Thyroid gland (tissue), 4 donors: ENCODE measurements around the gene SUN3. TPM values are rescaled to one million over a fixed set of nuclear protein-coding genes. Genes with fewer than 3 reads are reported as not detected.
"Not testable (repeated sequence)": the region's sequence is repeated elsewhere in the genome, so short reads cannot be mapped to it uniquely, and the experiment has no call there.

Source experiments
- DNase-seq, 2 donors: peaks; one replicate each; pipeline ENCODE4 v3.0.0-alpha.2; 2019
- H3K27ac ChIP-seq, 3 donors: fragments of 200-600 bp; sonication (generic); 1 replicate in 2 of 3; 2 replicates in 1 of 3; pipeline ENCODE4 v1.5.1; 2016 to 2019; ENCODE audit warnings: mild to moderate bottlenecking in 1 of 3, moderate library complexity in 1 of 3
- H3K27me3 ChIP-seq: fragments of 200-600 bp; sonication (generic); one replicate; pipeline ENCODE4 v1.5.1; 2019
- H3K36me3 ChIP-seq, 2 donors: fragments of 200-600 bp; sonication (generic); one replicate each; pipeline ENCODE4 v1.5.1; 2016 to 2019
- H3K4me1 ChIP-seq, 2 donors: fragments of 200-600 bp; sonication (generic); one replicate each; pipeline ENCODE4 v1.5.1; 2017 to 2019
- H3K4me3 ChIP-seq, 3 donors: fragments of 200-600 bp; sonication (generic); replicated peaks in 1 of 3; 1 replicate in 2 of 3; 2 replicates in 1 of 3; pipeline ENCODE4 v1.5.1; 2016; ENCODE audit warnings: mild to moderate bottlenecking in 1 of 3
- H3K9me3 ChIP-seq: fragments of 200-600 bp; sonication (generic); one replicate; pipeline ENCODE4 v1.5.1; 2017
- POLR2A ChIP-seq, 2 donors: fragments of 450-650 bp; IDR thresholded peaks; one replicate each; pipeline ENCODE4 v1.6.1; 2017; ENCODE audit warnings: antibody characterized with exemption in 2 of 2, mild to moderate bottlenecking in 2 of 2, moderate library complexity in 1 of 2
- WGBS, 2 donors: methylation state at CpG; one replicate each; pipeline ENCODE4 v1.1.5; 2017; 5-methylcytosine and 5-hydroxymethylcytosine counted together
- intact Hi-C: fragments of 100-400 bp; cut with DNase I; formaldehyde crosslinking; loops from one replicate; pipeline ENCODE4 v1.15.1; 2023
- total RNA-seq, 4 donors: library from RNA; depleted of rRNA; stranded (reverse); fragments of >200 nt; gene quantifications; one replicate each; pipeline ENCODE4 v1.2.3, GENCODE V29; 2016
- TF ChIP-seq, protein P1 (sequence below), 6 experiments: fragments of 200-600 bp in 3 of 6; fragments of 450-650 bp in 3 of 6; sonication (generic) in 3 of 6; IDR thresholded peaks; one replicate each; pipeline ENCODE4 v1.5.1; 2016 to 2019; ENCODE audit warnings: antibody characterized with exemption in 6 of 6, mild to moderate bottlenecking in 2 of 6, inconsistent platforms in 1 of 6, moderate library complexity in 1 of 6

Gene SUN3
- total RNA-seq, 4 donors from 2014 or later, result not detected

DNA sequence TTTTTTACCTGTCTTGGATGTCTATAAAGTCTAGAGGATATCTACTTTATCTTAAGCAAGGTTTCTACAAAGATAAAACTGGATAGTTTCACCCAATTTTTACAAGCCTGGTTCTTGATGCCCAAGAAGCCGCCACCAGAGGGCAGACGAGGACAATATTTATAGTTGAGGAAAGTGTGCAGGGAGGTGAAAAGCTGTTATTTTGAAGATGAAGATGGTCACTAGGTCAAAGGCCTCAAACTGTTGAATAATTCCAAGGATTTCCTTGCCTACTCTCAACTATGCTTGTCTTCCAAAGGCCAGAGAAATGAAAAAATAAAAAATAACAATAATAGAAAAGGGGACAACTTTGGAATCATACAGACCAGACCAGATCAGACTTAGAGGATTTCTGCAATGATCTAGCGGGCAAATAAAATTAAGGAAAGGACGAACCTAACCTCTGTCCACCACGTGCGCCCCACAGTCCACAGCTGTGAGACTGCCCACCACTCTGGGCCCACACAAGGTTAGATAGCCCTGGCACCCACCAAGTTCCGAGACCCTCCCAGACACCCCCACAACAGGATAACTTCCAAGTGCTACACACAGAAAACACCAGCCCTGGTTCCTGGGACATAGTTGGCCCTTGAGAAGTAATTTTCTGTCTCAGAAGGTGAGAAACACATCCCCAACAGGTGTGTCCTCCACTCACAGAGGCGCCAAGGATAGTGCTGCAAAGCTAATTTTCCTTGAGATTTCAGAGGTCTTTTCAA, 83.5 kb downstream of the SUN3 start:
- TF ChIP-seq, protein P1, sequence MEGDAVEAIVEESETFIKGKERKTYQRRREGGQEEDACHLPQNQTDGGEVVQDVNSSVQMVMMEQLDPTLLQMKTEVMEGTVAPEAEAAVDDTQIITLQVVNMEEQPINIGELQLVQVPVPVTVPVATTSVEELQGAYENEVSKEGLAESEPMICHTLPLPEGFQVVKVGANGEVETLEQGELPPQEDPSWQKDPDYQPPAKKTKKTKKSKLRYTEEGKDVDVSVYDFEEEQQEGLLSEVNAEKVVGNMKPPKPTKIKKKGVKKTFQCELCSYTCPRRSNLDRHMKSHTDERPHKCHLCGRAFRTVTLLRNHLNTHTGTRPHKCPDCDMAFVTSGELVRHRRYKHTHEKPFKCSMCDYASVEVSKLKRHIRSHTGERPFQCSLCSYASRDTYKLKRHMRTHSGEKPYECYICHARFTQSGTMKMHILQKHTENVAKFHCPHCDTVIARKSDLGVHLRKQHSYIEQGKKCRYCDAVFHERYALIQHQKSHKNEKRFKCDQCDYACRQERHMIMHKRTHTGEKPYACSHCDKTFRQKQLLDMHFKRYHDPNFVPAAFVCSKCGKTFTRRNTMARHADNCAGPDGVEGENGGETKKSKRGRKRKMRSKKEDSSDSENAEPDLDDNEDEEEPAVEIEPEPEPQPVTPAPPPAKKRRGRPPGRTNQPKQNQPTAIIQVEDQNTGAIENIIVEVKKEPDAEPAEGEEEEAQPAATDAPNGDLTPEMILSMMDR (IDR thresholded peaks at IDR 0.05), result peak; percentile 55 to 72 (median 66)
- TF ChIP-seq POLR2A (IDR thresholded peaks at IDR 0.05), result no peak
- Histone ChIP-seq H3K27me3 (no peaks in the 10 kb centered on the region), H3K27ac (no peak overlapping the region), H3K9me3 (no peaks in the 10 kb centered on the region), H3K4me1 (peaks cover 0 to 13% of the 10 kb centered on the region in 2 donors), H3K4me3 (no peak overlapping the region), H3K36me3 (no peaks in the 10 kb centered on the region)
- intact Hi-C loops, result no loop called here
- peak; percentile 75 to 87 for DNase-seq
- 44% methylated on average over 8 of the region's 8 CpGs for WGBS, 2 donors

DNA sequence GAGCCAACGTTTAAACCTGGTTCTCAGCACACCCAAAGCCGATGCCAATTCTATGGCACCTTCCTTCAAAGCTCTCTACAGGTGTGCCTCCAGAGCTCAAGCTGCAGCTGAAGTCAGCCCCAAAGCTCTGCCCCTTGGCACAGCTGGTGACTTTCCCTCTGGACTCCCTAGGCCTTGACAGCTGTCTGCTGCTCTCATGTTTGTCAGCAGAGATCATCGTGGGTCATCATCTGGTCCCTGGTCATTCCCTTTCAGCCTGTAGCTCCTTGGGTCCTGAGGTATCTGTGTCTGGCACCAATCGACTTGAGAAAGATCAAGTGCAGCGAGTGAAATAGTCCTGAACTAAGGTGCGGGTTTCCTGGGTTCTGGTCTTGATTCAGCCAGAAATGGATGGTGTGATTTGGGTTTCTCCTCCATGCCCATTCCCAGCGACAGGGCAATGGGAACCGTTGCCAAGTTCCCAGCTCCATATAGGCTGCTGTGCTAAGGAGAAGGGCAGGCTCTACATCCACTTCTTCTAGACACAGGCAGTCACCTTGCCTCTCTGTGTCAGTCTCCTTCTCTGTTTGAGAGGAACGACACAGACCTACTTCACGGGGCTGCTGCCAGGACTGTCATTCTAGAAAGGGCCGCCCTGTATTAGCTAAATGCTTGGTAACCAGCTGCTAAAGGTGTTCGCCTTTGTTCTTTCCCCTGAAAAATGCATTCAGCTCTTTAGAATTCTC, 84.2 kb downstream of the SUN3 start:
- intact Hi-C loops, result loop anchor here (5.0 kb wide), 1 partner anchor 168 kb away; no protein-coding TSS in a partner anchor
- WGBS, 2 donors, result 73 to 78% methylated on average over 12 of the region's 12 CpGs
- H3K9me3 ChIP-seq, result no peaks in the 10 kb centered on the region
- no peak overlapping the region for H3K4me3 ChIP-seq
- H3K27me3 ChIP-seq, result no peaks in the 10 kb centered on the region
- DNase-seq, result no peak
- peaks cover 0 to 14% of the 10 kb centered on the region in 2 donors for H3K4me1 ChIP-seq
- H3K27ac ChIP-seq, result no peak overlapping the region
- no peaks in the 10 kb centered on the region for H3K36me3 ChIP-seq
- TF ChIP-seq, protein P1 (IDR thresholded peaks at IDR 0.05), result no peak
- TF ChIP-seq POLR2A (IDR thresholded peaks at IDR 0.05), result no peak

DNA sequence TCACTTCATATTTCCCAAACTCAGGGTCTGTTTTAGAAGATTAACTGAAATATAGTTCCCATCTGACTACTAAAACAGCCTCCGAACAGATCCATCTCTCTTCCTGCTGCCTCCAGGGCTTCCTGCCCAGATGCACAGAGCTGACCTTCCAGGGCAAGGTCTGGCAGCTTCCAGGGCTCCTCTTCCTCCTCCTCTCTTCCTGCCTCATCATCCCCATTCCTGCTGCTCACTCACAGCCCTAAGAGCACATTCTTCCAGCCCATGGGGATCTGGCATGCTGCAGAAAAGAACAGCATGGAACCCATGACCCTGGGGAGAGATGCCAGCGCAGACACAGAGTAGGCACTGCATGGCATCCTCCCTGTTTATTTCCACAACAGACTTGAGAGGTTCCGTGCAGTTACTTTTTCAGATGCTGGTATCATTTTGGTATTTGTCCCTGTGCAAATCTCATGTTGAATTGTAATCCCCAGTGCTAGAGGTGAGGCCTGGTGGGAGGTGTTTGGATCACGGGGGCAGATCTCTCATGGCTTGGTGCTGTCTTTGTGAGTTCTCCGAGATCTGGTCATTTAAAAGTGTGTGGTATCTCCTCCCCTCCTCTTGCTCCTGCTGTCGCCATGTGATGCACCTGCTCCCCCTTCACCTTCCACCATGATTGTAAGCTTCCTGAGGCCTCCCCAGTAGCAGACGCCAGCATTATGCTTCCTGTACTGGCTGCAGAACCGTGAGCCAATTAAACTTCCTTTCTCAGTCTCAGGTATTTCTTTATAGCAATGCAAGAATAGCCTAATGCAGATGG, 85.0 kb downstream of the SUN3 start:
- TF ChIP-seq POLR2A (IDR thresholded peaks at IDR 0.05), result no peak
- TF ChIP-seq, protein P1 (IDR thresholded peaks at IDR 0.05), result no peak
- intact Hi-C loops, result loop anchor here (5.0 kb wide), 1 partner anchor 168 kb away; no protein-coding TSS in a partner anchor
- H3K36me3 ChIP-seq, result no peaks in the 10 kb centered on the region

DNA sequence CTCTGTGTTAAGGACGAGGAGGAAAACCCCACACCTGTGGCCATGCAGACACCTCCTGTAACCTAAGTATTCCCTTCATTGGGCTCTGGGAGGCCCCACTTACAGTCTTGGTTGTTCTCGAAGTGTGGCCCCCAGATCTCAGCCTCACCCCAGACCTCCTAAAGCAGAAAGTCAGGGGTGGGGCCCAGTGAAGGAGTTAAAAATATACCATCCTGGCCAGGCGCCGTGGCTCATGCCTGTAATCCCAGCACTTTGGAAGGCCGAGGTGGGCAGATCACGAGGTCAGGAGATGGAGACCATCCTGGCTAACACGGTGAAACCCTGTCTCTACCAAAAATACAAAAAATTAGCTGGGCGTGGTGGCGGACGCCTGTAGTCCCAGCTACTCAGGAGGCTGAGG, 86.3 kb downstream of the SUN3 start:
- H3K27ac ChIP-seq, DNase-seq, H3K9me3 ChIP-seq, H3K36me3 ChIP-seq, H3K27me3 ChIP-seq, H3K4me3 ChIP-seq: not testable (repeated sequence)
- H3K4me1 ChIP-seq, result peaks cover 0 to 17% of the 10 kb centered on the region in 2 donors
- intact Hi-C loops, result loop anchor here (5.0 kb wide), 1 partner anchor 170 kb away; no protein-coding TSS in a partner anchor
- WGBS, 2 donors, result 91 to 93% methylated on average over 10 of the region's 10 CpGs

More for the DNA sequence above, 85.0 kb downstream of the SUN3 start:
- Histone ChIP-seq H3K4me3 (no peak overlapping the region), H3K27ac (no peak overlapping the region), H3K27me3 (no peaks in the 10 kb centered on the region), H3K9me3 (no peaks in the 10 kb centered on the region), H3K4me1 (peaks cover 0 to 14% of the 10 kb centered on the region in 2 donors)
- 89 to 92% methylated on average over 8 of the region's 8 CpGs for WGBS, 2 donors
- DNase-seq, result no peak

DNA sequence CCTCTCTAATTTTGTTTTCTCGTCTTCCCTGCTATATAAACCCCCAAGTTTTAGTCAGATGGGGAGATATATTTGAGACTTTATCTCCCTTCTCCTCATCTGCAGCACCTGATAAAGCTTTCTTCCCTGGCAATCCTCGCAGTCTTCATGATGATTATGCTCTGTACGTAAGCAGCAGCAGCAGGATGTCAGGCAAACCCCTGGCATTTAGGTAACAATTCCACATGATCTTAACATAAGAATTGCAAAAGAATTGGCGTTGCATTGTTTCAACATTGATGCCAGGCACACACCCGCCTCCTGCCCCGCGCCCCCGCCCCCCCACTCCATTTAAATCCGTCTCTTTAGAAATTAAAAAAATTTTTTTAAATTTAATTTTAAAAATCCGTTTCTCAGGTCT, 86.8 kb downstream of the SUN3 start:
- WGBS, 2 donors, result 87 to 93% methylated on average over 10 of the region's 10 CpGs

More for the DNA sequence above, 86.8 kb downstream of the SUN3 start:
- H3K4me1 ChIP-seq, result peaks cover 0 to 22% of the 10 kb centered on the region in 2 donors
- TF ChIP-seq, protein P1 (IDR thresholded peaks at IDR 0.05), result no peak
- no peak for TF ChIP-seq POLR2A (IDR thresholded peaks at IDR 0.05)
- H3K27me3 ChIP-seq, result no peaks in the 10 kb centered on the region
- intact Hi-C loops, result loop anchor here (5.0 kb wide), 1 partner anchor 170 kb away; no protein-coding TSS in a partner anchor
- no peak for DNase-seq
- no peak overlapping the region for H3K4me3 ChIP-seq
- no peaks in the 10 kb centered on the region for H3K36me3 ChIP-seq
- peak overlapping the region in 1 of 3 donors; percentile 83 for H3K27ac ChIP-seq
- no peaks in the 10 kb centered on the region for H3K9me3 ChIP-seq
